ENCODE measurements around the gene MTAP.

Gene MTAP

DNA sequence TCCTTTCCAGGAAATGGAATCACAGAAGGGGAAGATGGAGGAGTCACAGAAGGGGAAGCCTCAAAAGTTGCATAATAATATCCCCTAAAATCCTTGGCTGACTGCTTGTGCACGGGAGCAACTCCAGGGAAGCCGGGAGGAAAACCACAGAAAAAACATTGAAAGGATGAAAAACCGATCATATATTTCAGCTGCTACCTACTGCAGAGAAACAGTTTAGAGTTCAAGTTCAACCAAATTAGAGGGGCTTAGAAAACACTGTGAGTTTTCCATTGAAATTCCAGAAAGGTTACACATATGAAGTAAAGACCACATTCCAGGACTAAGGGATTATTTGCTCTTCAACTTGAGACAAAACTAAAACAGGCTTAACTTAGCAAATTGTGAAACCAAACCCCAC, 37.6 kb upstream of the MTAP start:
- no peak for ATAC-seq (ENCODE audit: insufficient read depth, low read depth)
- DNase-seq = no peak
- H3K4me3 ChIP-seq (ENCODE audit: low read depth in 1 of 2, low read length in 2 of 2) = no peak overlapping the region

DNA sequence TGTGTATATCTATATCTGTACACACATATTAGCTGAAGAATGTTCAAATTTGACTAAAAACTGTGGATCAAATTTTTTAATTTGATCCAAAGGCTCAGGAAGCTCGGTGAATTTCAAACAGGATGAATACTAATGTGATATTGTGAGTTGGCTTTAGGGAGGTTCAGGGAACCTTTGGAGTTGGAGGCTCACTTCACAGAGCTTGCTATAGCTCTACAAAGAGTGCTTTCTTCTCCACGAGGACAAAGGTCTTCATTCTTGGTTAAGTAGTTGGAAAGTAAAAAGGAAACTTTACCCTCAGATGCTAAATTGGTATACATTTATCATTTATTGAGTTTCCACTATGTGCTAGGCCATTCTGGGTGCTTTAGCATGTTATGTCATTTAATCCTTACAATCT, 36.3 kb upstream of the MTAP start:
- no peak overlapping the region for H3K4me2 ChIP-seq (ENCODE audit: insufficient read depth, low read length)
- H3K4me1 ChIP-seq (ENCODE audit: insufficient read depth, low read length) = no peaks in the 10 kb centered on the region
- ATAC-seq (ENCODE audit: insufficient read depth, low read depth) = no peak
- no peak for DNase-seq
- H2AFZ ChIP-seq (ENCODE audit: low read depth, low read length) = no peak overlapping the region
- H3K9me3 ChIP-seq (ENCODE audit: insufficient read depth, low read length, severe bottlenecking) = no peaks in the 10 kb centered on the region
- H3K27me3 ChIP-seq (ENCODE audit: insufficient read depth, low read length, poor library complexity) = peaks cover 12% of the 10 kb centered on the region
- no peaks in the 10 kb centered on the region for H4K20me1 ChIP-seq (ENCODE audit: insufficient read depth, low read length)
- H3K79me2 ChIP-seq (ENCODE audit: insufficient read depth, low read length) = no peaks in the 10 kb centered on the region
- H3K27ac ChIP-seq (ENCODE audit: low read length) = no peak overlapping the region
- no peaks in the 10 kb centered on the region for H3K36me3 ChIP-seq (ENCODE audit: insufficient read depth, low read length)
- H3K9ac ChIP-seq (ENCODE audit: low read depth, low read length) = no peak overlapping the region
- no peak for TF ChIP-seq EZH2 (IDR thresholded peaks at IDR 0.05; ENCODE audit: borderline replicate concordance, low read depth, low read length, severe bottlenecking)
- no peak for TF ChIP-seq CTCF (IDR thresholded peaks at IDR 0.05; ENCODE audit: borderline replicate concordance, extremely low read depth, low read length, poor library complexity, severe bottlenecking)
- H3K4me3 ChIP-seq (ENCODE audit: low read depth in 1 of 2, low read length in 2 of 2) = no peak overlapping the region

More for the DNA sequence above, 37.6 kb upstream of the MTAP start:
- H3K27ac ChIP-seq (ENCODE audit: low read length) = no peak overlapping the region
- no peaks in the 10 kb centered on the region for H3K9me3 ChIP-seq (ENCODE audit: insufficient read depth, low read length, severe bottlenecking)
- TF ChIP-seq EZH2 (IDR thresholded peaks at IDR 0.05; ENCODE audit: borderline replicate concordance, low read depth, low read length, severe bottlenecking) = no peak
- TF ChIP-seq CTCF (IDR thresholded peaks at IDR 0.05; ENCODE audit: borderline replicate concordance, extremely low read depth, low read length, poor library complexity, severe bottlenecking) = no peak
- H2AFZ ChIP-seq (ENCODE audit: low read depth, low read length) = no peak overlapping the region
- H3K4me1 ChIP-seq (ENCODE audit: insufficient read depth, low read length) = no peaks in the 10 kb centered on the region
- peaks cover 12% of the 10 kb centered on the region for H3K27me3 ChIP-seq (ENCODE audit: insufficient read depth, low read length, poor library complexity)
- no peaks in the 10 kb centered on the region for H3K79me2 ChIP-seq (ENCODE audit: insufficient read depth, low read length)
- H3K4me2 ChIP-seq (ENCODE audit: insufficient read depth, low read length) = no peak overlapping the region
- no peak overlapping the region for H3K9ac ChIP-seq (ENCODE audit: low read depth, low read length)
- H3K36me3 ChIP-seq (ENCODE audit: insufficient read depth, low read length) = no peaks in the 10 kb centered on the region
- no peaks in the 10 kb centered on the region for H4K20me1 ChIP-seq (ENCODE audit: insufficient read depth, low read length)

DNA sequence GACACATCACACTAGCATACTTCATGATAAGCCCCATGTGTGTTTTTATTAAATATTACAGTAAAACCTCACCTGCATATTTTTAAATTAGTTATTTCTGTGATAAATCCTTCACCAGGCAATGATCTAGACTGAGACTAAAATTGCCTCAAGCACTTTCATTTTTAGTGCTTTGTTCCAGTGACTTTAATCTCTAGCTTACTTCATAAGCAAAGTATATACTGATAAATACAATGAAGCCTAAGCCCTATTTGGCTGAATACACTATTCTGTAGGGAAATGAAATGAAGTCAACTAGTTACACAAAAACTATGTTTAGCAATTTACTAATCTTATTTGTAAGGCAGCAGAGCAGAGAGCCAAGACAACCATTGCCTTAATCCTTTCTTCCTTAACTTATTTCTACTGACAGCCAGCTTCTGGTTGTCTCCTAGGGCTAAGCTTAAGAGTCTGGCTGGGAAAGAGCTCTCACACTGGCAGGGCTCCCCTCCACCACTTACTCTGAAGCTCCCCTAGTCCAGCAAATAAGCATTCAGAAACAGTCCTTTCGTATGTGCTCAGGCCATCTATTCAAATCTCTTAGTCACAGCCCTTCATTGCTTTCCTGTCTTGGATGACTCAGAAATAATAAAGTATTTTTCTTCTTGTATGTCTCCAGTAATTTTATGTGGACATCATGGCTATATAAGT, 31.4 kb upstream of the MTAP start:
- no peak for TF ChIP-seq CTCF (IDR thresholded peaks at IDR 0.05; ENCODE audit: borderline replicate concordance, extremely low read depth, low read length, poor library complexity, severe bottlenecking)
- TF ChIP-seq EZH2 (IDR thresholded peaks at IDR 0.05; ENCODE audit: borderline replicate concordance, low read depth, low read length, severe bottlenecking) = no peak
- no peak overlapping the region for H3K4me3 ChIP-seq (ENCODE audit: low read depth in 1 of 2, low read length in 2 of 2)

More for the DNA sequence above, 31.4 kb upstream of the MTAP start:
- H4K20me1 ChIP-seq (ENCODE audit: insufficient read depth, low read length) = no peaks in the 10 kb centered on the region
- H3K4me2 ChIP-seq (ENCODE audit: insufficient read depth, low read length) = no peak overlapping the region
- H3K9me3 ChIP-seq (ENCODE audit: insufficient read depth, low read length, severe bottlenecking) = no peaks in the 10 kb centered on the region
- DNase-seq (no peak), ATAC-seq (ENCODE audit: insufficient read depth, low read depth) (no peak)
- H2AFZ ChIP-seq (ENCODE audit: low read depth, low read length) = no peak overlapping the region
- no peak overlapping the region for H3K27ac ChIP-seq (ENCODE audit: low read length)
- H3K27me3 ChIP-seq (ENCODE audit: insufficient read depth, low read length, poor library complexity) = peaks cover 9% of the 10 kb centered on the region
- H3K79me2 ChIP-seq (ENCODE audit: insufficient read depth, low read length) = no peaks in the 10 kb centered on the region
- no peaks in the 10 kb centered on the region for H3K4me1 ChIP-seq (ENCODE audit: insufficient read depth, low read length)
- no peak overlapping the region for H3K9ac ChIP-seq (ENCODE audit: low read depth, low read length)
- H3K36me3 ChIP-seq (ENCODE audit: insufficient read depth, low read length) = no peaks in the 10 kb centered on the region
